Activated CD8-positive, alpha-beta memory T cell treated with anti-CD3 and anti-CD28 coated beads, Interleukin-2, amount 50 U/mL, for 4 hours (primary cell): ENCODE results near the gene AKAP13.
"Not testable (repeated sequence)": the region's sequence is repeated elsewhere in the genome, so short reads cannot be mapped to it uniquely, and the experiment has no call there.

Experiments
- DNase-seq: peaks from one replicate; pipeline ENCODE4 v3.0.0-alpha.2; 2020

AKAP13 gene

GRCh38 chr15:85583442-85583841 lies 203.0 kb downstream of the AKAP13 start:
- DNase-seq: no peak

GRCh38 chr15:85583923-85584390 lies 203.6 kb downstream of the AKAP13 start:
- DNase-seq: no peak

GRCh38 chr15:85584872-85585271 lies 204.5 kb downstream of the AKAP13 start:
- DNase-seq: no peak

DNA sequence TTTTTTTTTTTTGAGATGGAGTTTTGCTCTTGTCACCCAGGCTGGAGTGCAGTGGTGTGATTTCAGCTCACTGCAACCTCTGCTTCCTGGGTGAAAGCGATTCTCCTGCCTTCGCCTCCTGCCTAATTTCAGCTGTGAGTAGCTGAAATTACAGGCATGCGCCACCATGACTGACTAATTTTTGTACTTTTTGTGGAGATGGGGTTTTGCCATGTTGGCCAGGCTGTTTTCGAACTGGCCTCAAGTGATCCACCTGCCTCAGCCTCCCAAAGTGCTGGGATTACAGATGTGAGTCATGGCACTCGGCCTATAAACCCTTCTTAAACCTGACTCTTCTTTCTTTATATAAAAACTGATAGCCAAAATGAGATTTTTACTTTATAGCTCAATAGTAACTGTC lies 205.8 kb downstream of the AKAP13 start:
- not testable (repeated sequence) for DNase-seq

- DNase-seq: no peak
Observed at GRCh38 chr15:85587707-85588411, 207.5 kb downstream of the AKAP13 start.

DNA sequence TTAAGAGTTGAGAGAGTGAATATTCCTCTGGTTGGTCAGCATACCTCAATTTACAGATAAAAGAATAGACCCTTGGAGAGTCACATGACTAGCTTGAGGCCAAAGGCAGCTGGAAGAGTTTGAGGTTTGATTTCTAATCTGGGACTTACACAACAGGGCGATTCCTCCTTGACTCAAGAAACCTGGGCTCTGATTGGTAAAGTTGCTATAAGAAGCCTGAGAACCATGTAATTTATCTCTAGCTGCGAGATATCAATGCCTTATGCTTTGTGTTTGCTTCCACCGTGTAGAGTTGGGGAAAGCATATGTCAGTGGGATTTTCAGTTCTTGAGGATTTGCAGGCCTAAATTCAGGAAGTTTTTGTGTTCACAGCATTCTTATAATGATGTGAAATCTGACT lies 208.3 kb downstream of the AKAP13 start:
- DNase-seq: no peak

DNA sequence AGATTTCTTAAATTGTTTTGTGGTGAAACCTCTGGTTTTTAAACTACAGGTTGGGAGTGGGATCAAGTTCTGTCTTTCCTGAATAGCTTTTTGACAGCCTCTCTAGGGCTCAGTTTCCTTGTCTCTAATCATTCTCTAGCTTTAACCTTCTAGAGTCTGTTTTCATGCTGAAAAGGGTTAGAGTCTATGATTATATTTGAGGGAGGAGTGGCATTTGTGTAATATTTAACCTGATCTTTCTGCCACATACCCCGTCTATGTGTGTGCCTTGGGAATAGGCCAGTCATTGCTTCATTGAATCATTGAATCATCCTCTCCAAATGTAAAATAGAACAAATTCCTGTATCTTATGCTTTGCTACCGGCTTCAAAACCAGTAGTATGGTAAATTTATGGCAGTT lies 209.4 kb downstream of the AKAP13 start:
- DNase-seq: no peak

DNA sequence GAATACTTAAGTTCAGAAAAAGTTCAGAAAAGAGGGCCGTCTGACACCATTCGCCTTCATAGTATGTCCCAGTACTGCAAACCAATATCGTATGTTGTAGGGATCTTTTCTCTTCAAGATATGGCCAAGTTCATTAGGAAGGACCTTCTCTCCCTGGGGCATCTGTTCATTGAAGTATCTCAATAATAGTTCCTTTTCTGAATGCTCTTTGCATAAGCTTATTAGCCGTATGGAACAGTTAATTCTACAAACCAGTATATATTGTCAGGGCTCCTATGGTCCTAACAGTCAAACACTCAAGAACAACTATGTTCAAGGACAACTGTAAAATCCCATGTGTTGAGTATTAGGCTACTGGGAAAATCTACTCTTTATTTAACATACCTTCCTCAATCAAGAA lies 211.2 kb downstream of the AKAP13 start:
- DNase-seq: no peak

- DNase-seq: no peak
Observed at GRCh38 chr15:85592148-85592547, 211.7 kb downstream of the AKAP13 start.

- DNase-seq: no peak
Observed at GRCh38 chr15:85593809-85594445, 213.5 kb downstream of the AKAP13 start.

- DNase-seq: no peak
Observed at GRCh38 chr15:85595804-85596536, 215.6 kb downstream of the AKAP13 start.

- DNase-seq: no peak
Observed at GRCh38 chr15:85597155-85597815, 216.9 kb downstream of the AKAP13 start.

DNA sequence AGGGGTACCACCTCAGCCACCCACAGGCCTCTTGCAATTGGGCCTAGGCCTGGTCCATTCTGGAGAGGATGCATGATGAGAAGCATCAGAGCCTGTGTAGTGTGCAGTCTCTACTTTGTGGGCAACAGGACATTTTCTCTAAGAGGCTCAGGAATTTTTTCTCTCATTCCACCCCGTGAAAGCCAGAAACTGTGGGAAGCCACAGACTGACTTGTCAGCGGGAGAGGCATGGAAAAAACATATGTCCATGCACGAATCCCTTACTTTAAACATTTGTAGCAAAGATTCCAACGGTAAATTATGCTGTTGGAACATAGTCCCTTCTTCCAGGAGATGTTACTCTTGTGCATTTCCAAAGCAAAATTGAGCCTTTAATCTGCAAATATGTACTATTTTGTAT lies 217.8 kb downstream of the AKAP13 start:
- DNase-seq: no peak

GRCh38 chr15:85598718-85599398 lies 218.5 kb downstream of the AKAP13 start:
- DNase-seq: no peak

GRCh38 chr15:85600001-85600400 lies 219.6 kb downstream of the AKAP13 start:
- no peak for DNase-seq

- no peak for DNase-seq
Observed at GRCh38 chr15:85603160-85603559, 222.8 kb downstream of the AKAP13 start.

- no peak for DNase-seq
Observed at GRCh38 chr15:85603703-85604102, 223.3 kb downstream of the AKAP13 start.

DNA sequence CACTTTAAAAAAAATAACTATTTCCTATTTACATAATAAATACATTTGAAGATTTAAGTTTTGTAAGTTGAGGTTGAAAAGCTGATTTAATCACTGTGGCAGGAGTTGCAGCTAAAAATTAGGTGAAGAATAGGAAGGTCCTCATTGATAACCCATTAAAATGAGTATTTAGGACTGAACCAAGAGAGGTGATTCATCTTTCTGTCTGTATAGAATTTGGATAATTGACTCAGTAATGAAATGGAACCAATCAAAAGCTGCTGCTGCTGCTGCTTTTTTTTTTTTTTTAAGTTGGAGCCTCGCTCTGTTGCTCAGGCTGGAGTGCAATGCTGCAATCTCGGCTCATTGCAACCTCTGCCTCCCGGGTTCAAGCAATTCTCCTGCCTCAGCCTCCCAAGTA lies 223.8 kb downstream of the AKAP13 start:
- no peak for DNase-seq

GRCh38 chr15:85606738-85607137 lies 226.3 kb downstream of the AKAP13 start:
- DNase-seq: no peak

GRCh38 chr15:85607141-85607806 lies 226.9 kb downstream of the AKAP13 start:
- DNase-seq: no peak

DNA sequence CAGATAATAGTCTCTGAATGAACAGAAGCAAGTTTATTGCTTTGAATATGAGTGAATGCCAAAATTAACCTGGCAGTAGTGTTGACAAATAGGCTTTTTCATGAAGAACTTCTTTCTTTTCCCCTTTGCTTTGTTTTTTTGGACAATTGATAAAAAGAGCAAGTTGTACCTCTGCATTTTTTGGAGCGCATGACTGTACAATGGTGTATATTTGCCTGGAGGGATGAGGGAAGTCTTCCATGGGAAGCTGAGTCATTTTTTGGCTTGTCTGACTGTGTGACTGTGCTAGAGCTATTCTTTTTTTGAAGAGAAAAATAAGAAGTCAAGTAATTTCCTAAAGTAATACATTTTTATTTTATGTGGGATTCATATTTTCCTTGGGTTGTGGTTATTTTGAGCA lies 227.4 kb downstream of the AKAP13 start:
- DNase-seq: no peak

DNA sequence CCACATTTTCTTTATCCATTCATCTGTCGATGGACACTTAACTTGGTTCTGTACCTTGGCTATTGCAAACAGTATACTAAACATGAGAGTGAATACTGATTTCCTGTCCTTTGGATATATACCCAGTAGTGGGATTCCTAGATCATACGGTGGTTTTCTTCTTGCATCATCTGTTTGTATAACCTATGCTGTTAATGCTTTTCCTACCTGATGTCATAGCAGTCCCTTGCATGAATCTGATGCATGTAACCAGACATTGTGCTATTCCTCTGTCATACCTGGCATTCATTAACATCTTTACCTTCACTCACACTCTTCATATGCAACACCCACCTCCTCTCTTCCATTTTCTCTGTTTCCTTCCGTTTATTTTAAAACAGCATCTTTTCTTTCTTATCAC lies 229.1 kb downstream of the AKAP13 start:
- no peak for DNase-seq
